BE2C (cell line): ENCODE data around the gene SAMMSON.

ENCODE experiments used
- DNase-seq: peaks from one replicate; pipeline ENCODE4 v3.0.0-alpha.2; 2020
- H3K27me3 ChIP-seq: fragments of 250-450 bp; sonication (Bioruptor Pico); 2 replicates; pipeline ENCODE4 v1.5.1; 2020; ENCODE audit warnings: mild to moderate bottlenecking
- H3K36me3 ChIP-seq: fragments of 250-450 bp; sonication (Bioruptor Pico); 2 replicates; pipeline ENCODE4 v1.5.1; 2020; ENCODE audit warnings: mild to moderate bottlenecking
- H3K4me1 ChIP-seq: fragments of 250-450 bp; sonication (Bioruptor Pico); 2 replicates; pipeline ENCODE4 v1.5.1; 2020
- H3K4me3 ChIP-seq: 2 replicates; pipeline ENCODE4 v1.5.1; 2011; ENCODE audit warnings: low read depth, low read length
- H3K9me3 ChIP-seq: fragments of 250-450 bp; sonication (Bioruptor Pico); 2 replicates; pipeline ENCODE4 v1.5.1; 2020
- TF ChIP-seq, protein P1 (sequence below): IDR thresholded peaks from 2 replicates; pipeline ENCODE4 v1.5.1; 2012; ENCODE audit warnings: mild to moderate bottlenecking, low read depth, low read length

Gene SAMMSON

DNA sequence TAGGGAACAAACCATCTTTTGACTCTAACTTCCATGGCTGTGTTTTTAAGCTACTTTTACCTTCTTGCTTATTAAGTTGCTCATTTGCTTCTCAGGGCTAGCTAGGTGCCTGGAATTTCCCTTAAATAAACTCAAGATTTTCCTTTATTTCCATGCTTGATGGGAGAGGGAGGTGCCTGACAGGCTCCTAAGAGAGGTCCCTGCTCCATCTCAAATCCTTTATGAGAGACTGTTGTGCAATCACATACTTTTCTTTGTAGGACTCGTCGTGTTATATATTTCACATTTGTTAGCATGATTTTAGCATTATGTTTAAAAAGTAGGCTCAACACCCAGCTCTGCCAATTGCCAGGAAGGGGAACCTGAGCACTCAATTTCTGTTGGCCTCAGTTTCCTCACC lies 95.7 kb downstream of the SAMMSON start:
- no peak for DNase-seq
- H3K4me1 ChIP-seq, result no peaks in the 10 kb centered on the region
- no peaks in the 10 kb centered on the region for H3K9me3 ChIP-seq
- TF ChIP-seq, protein P1, sequence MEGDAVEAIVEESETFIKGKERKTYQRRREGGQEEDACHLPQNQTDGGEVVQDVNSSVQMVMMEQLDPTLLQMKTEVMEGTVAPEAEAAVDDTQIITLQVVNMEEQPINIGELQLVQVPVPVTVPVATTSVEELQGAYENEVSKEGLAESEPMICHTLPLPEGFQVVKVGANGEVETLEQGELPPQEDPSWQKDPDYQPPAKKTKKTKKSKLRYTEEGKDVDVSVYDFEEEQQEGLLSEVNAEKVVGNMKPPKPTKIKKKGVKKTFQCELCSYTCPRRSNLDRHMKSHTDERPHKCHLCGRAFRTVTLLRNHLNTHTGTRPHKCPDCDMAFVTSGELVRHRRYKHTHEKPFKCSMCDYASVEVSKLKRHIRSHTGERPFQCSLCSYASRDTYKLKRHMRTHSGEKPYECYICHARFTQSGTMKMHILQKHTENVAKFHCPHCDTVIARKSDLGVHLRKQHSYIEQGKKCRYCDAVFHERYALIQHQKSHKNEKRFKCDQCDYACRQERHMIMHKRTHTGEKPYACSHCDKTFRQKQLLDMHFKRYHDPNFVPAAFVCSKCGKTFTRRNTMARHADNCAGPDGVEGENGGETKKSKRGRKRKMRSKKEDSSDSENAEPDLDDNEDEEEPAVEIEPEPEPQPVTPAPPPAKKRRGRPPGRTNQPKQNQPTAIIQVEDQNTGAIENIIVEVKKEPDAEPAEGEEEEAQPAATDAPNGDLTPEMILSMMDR, result no peak
- H3K4me3 ChIP-seq, result no peak overlapping the region
- H3K27me3 ChIP-seq, result peaks cover 12% of the 10 kb centered on the region
- no peaks in the 10 kb centered on the region for H3K36me3 ChIP-seq

DNA sequence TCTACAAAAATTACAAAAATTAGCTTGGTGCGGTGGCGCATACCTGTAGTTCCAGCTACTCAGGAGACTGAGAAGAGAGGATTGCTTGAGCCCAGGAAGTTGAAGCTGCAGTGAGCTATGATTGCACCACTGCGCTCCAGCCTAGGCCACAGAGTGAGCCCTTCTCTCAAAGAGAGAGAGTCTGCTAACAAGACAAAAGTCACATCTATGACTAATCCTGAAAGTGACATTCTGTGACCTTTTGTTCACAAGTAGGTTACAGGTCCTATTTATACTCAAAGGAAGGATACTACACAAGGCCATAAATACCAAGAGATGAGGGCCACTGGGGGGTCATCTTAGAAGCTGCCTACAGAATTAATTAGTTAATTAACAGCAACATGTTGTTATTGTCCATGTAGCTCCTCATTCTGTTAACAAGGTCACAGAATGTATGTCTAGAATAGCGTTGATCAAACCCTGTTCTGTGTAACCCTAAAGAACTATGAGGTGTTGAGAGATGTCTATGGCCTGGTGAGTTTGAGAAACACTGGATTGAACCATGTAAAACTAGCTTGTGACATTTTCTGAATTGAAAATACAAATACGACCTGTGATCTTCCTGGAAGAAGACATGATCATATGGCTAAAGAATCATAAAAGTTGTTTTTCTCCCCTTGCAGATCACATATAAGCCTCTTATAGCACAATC lies 97.0 kb downstream of the SAMMSON start:
- Histone ChIP-seq H3K9me3 (no peaks in the 10 kb centered on the region), H3K36me3 (no peaks in the 10 kb centered on the region), H3K4me1 (no peaks in the 10 kb centered on the region), H3K27me3 (peaks cover 8% of the 10 kb centered on the region), H3K4me3 (no peak overlapping the region)
- TF ChIP-seq, protein P1, result no peak
- DNase-seq, result no peak

DNA sequence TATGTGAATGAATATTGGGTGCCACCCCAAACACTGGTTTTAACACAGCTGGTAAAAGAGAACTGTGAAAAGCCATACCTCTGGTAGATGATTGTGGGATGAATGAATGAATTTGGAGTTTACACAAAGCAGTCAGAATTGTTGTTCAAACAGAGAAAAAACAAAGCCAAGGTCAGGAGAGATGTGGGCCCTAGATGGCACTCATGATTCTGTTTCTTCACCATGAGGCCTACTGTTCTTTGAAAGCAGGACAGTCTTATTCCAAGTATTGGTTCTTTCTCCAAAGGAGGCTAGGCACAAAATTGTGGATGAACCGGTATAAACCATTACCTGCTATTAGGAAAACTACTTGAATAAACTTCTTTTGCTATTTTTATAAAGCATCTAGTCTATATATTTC lies 97.6 kb downstream of the SAMMSON start:
- no peaks in the 10 kb centered on the region for H3K4me1 ChIP-seq
- TF ChIP-seq, protein P1, result no peak
- no peak overlapping the region for H3K4me3 ChIP-seq
- no peaks in the 10 kb centered on the region for H3K9me3 ChIP-seq
- no peak for DNase-seq
- no peaks in the 10 kb centered on the region for H3K36me3 ChIP-seq
- peaks cover 11% of the 10 kb centered on the region for H3K27me3 ChIP-seq

DNA sequence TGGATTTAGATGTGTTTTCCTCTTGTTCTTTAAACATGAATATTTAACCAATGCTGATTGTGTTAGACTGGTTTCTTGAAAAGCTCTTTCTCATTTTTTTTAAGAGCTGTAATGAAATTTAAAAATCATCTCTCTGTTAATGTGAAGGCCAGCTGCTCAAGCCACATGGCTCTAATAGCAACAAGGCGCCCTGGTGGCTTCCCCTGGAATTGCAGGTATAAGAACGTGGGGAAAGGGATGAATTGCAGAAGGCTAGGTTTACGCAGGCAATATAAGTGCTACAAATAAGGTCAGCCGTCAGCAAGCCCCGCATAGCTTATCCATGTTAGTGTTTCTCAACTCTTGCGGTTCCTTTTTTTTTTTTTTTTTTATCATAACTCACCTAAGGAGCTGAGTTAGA lies 108.5 kb downstream of the SAMMSON start:
- H3K4me3 ChIP-seq, result no peak overlapping the region
- H3K4me1 ChIP-seq, result no peaks in the 10 kb centered on the region
- H3K27me3 ChIP-seq, result peaks cover 26% of the 10 kb centered on the region
- TF ChIP-seq, protein P1, result peak; percentile 79
- DNase-seq, result peak; percentile 76
- H3K9me3 ChIP-seq, result no peaks in the 10 kb centered on the region
- no peaks in the 10 kb centered on the region for H3K36me3 ChIP-seq

DNA sequence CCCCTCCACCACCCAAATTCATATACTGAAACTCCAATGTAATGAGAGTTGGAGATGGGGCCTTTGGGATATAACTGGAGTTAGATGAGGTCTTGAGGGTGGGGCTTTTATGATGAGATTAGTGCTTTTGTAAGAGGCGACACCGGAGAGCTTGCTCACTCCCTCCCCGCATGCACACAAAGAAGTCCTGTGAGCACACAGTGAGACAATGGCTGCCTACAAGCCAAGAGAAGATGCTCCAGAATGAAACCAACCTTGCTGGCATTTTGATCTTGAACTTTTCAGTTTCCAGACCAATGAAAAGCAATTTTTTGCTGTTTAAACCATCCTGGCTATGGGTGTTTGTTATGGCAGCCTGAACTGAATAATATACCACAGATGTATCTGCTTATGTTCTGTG lies 109.0 kb downstream of the SAMMSON start:
- Histone ChIP-seq H3K36me3 (no peaks in the 10 kb centered on the region), H3K27me3 (peaks cover 27% of the 10 kb centered on the region), H3K4me1 (no peaks in the 10 kb centered on the region), H3K9me3 (no peaks in the 10 kb centered on the region), H3K4me3 (no peak overlapping the region)
- TF ChIP-seq, protein P1, result no peak
- DNase-seq, result no peak

DNA sequence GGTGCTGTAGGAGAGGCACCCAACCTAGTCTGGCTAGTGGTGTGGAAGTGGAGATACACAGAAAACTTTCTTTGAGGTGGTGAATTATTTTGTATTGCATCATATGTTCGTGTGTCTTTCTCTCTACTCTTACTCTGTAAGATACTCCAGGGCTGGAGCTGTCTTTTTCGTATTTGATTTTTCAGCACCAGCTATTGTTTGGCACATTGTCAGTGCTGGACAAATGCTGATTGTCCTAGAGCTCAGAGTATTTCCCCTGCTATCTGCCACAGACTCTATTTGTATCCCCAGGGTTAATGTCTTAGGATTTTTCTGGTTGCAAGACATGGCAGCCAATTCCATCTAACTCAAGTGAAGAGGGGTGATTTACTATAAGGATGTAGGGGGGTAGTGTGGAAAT lies 110.5 kb downstream of the SAMMSON start:
- H3K9me3 ChIP-seq, result no peaks in the 10 kb centered on the region
- TF ChIP-seq, protein P1, result no peak
- H3K36me3 ChIP-seq, result no peaks in the 10 kb centered on the region
- DNase-seq, result no peak
- H3K27me3 ChIP-seq, result peaks cover 36% of the 10 kb centered on the region
- H3K4me1 ChIP-seq, result no peaks in the 10 kb centered on the region
- H3K4me3 ChIP-seq, result no peak overlapping the region
